GM19467 (cell line): ENCODE data around the gene DTD1.
A peak's percentile ranks its signal among the peaks of the same experiment; 100 is the strongest.
"Not testable (repeated sequence)": the region's sequence is repeated elsewhere in the genome, so short reads cannot be mapped to it uniquely, and the experiment has no call there.

Experiments used
- ATAC-seq: cut with Tn5 transposase; IDR thresholded peaks from one replicate; pipeline ENCODE4 v1.9.1; 2021; ENCODE audit warnings: mild to moderate bottlenecking, moderate library complexity; ENCODE audit not compliant: unreplicated experiment

DTD1 gene

GRCh38 chr20:18787046-18787445, 199.2 kb downstream of the DTD1 start:
- ATAC-seq, result not testable (repeated sequence)

GRCh38 chr20:18788021-18788420, 200.2 kb downstream of the DTD1 start:
- no peak for ATAC-seq

GRCh38 chr20:18790787-18791186, 202.9 kb downstream of the DTD1 start:
- ATAC-seq, result no peak

- ATAC-seq, result peak; percentile 99
Observed at GRCh38 chr20:18793625-18794427, 206.0 kb downstream of the DTD1 start.

GRCh38 chr20:18794428-18794787, 206.6 kb downstream of the DTD1 start:
- ATAC-seq, result no peak

- no peak for ATAC-seq
Observed at GRCh38 chr20:18795366-18795765, 207.5 kb downstream of the DTD1 start.

GRCh38 chr20:18796282-18796833, 208.5 kb downstream of the DTD1 start:
- ATAC-seq, result no peak

- ATAC-seq, result no peak
Observed at GRCh38 chr20:18801516-18801915, 213.7 kb downstream of the DTD1 start.

GRCh38 chr20:18802012-18802634, 214.3 kb downstream of the DTD1 start:
- no peak for ATAC-seq

GRCh38 chr20:18805881-18806280, 218.0 kb downstream of the DTD1 start:
- ATAC-seq, result no peak

- ATAC-seq, result no peak
Observed at GRCh38 chr20:18808712-18809111, 220.9 kb downstream of the DTD1 start.

- no peak for ATAC-seq
Observed at GRCh38 chr20:18811186-18811585, 223.3 kb downstream of the DTD1 start.

GRCh38 chr20:18811904-18812303, 224.1 kb downstream of the DTD1 start:
- no peak for ATAC-seq

- ATAC-seq, result no peak
Observed at GRCh38 chr20:18813483-18813882, 225.6 kb downstream of the DTD1 start, which contains the start of gene SCP2D1. Gene SCP2D1, plus strand, starts transcription at chr20:18813783. Its CDS starts 33 bp downstream, at chr20:18813816.

- ATAC-seq, result no peak
Observed at GRCh38 chr20:18815194-18815942, 227.5 kb downstream of the DTD1 start.
